ENCODE data around the gene WNT9A.

WNT9A gene

GRCh38 chr1:227954163-227954850 is 6.6 kb upstream of the WNT9A start:
- DNase-seq (ENCODE audit: low spot score), result no peak

GRCh38 chr1:227953022-227953412 is 5.3 kb upstream of the WNT9A start:
- no peak for DNase-seq (ENCODE audit: low spot score)

DNA sequence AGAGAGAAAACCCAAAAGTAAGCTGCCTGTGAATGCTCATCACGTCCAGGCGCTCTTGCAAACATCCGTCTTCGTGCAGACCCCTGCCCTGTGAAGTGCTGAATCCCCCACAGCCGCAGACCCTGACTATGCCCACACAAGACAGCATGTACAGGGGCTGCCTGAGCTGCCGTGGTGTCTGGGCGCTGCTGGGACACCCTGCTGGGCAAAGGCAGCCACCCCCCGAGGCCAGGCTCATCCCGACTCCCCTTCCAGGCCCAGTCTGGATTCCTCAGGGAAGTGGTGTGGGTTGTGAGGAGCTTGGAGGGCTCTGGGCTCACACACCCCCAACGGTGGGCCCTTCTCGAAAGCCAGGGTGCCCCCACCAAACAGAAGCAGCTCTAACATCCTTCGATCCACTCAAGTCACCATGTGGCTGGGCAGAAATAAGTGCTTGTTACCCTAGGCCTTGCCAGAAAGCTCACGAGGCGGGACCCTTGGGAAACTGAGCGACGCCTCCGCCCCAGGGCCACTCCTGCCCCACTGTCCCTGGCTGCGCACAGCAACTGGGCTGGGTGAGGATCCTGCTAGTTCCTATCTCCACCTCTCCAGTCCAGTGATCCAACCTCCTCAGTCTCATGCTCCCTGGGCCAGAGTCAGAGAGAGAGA is 4.8 kb upstream of the WNT9A start:
- no peak for DNase-seq (ENCODE audit: low spot score)

GRCh38 chr1:227951624-227952373 is 4.1 kb upstream of the WNT9A start:
- DNase-seq (ENCODE audit: low spot score), result no peak

- no peak for DNase-seq (ENCODE audit: low spot score)
Observed at GRCh38 chr1:227950735-227951346, 3.1 kb upstream of the WNT9A start.

- no peak for DNase-seq (ENCODE audit: low spot score)
Observed at GRCh38 chr1:227949954-227950734, 2.4 kb upstream of the WNT9A start.

- DNase-seq (ENCODE audit: low spot score), result no peak
Observed at GRCh38 chr1:227949341-227949921, 1.7 kb upstream of the WNT9A start.

- DNase-seq (ENCODE audit: low spot score), result no peak
Observed at GRCh38 chr1:227948493-227949260, 945 bp upstream of the WNT9A start.

- no peak for DNase-seq (ENCODE audit: low spot score)
Observed at GRCh38 chr1:227947386-227947675, 401 bp downstream of the WNT9A start.

- peak; percentile 86 for DNase-seq (ENCODE audit: low spot score)
Observed at GRCh38 chr1:227946624-227947385, 927 bp downstream of the WNT9A start.

DNA sequence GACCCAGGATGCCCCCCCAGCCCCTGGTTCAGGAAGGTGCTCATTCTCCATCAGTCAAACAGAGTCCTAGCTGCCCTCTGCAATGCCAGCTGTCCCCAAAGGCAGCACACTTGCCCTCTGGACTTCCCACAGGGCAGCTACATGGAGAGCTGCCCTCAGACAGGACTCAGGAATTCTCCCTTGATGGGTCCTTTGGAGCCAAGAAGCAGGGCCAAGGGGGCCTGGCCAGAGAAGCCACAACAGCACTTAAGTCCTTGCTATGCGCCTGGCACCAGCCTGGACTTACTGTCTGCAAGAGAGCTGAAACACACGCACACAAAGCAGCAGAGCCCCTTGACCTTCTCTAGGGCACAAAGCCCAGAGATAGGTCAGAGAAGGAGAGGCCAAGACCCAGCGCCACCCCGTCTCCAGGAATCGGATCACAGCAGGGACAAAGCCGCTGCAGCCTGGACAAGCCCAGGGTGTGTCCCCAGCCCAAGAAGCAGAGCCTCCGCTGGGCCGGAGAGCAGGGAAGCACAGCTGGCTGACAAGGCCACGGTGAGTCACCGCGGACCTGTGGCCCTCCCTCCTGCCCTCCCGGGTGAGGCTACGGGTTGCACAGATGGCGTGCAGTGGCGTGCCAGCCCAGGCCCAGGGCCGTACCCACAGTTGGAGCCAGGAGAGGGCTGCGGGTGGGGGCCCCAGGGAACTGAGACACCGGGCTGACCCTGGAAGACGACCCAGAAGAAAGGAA is 1.7 kb downstream of the WNT9A start:
- DNase-seq (ENCODE audit: low spot score), result peak; percentile 85

DNA sequence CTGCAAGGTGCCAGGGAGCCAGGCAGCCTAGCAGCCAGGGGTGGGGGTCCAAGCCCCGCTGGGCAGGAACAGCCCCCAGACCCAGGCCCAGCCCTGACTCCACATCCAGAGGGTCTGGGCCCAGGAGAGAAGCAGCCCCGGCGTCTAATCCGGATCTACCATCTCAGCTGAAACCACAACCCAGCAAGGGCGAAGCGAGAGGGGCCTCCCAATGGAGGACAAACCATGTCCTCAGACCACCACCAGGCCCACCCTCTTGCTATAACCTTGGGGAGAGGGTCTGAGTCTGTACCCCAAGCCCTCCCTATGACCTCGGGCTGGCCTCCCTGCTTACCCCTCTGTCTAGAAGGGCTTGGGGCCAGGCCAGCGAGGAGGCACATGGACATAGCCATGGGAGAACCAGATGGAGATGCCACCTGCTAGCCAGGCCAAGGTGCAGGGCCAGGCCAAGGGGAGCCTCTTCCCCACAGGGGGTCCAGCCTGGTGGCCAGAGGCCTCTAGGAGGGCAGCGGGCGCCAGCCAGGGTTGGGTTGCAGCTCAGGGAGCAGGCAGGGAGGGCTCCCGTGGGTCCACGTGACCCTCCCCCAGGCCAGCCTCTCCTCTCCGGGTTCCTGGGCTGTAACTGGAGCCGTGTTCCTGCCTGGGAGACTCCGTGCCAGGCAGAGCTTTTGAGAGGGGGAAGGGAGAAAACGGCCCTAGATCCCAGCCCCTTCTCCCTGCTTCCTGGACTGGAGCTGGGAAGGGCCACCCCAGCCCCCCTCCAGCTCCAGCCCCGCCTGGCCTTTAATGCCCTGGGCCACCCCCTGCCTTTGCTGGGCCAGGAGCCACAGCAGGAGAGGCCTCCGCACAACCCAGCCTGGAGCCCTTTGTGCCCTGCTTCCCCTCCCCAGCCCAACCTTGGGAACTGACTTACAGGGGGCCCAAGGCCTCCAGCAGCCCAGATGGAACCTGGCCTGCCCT is 2.5 kb downstream of the WNT9A start:
- no peak for DNase-seq (ENCODE audit: low spot score)

- DNase-seq (ENCODE audit: low spot score), result no peak
Observed at GRCh38 chr1:227944090-227944930, 3.4 kb downstream of the WNT9A start.

DNA sequence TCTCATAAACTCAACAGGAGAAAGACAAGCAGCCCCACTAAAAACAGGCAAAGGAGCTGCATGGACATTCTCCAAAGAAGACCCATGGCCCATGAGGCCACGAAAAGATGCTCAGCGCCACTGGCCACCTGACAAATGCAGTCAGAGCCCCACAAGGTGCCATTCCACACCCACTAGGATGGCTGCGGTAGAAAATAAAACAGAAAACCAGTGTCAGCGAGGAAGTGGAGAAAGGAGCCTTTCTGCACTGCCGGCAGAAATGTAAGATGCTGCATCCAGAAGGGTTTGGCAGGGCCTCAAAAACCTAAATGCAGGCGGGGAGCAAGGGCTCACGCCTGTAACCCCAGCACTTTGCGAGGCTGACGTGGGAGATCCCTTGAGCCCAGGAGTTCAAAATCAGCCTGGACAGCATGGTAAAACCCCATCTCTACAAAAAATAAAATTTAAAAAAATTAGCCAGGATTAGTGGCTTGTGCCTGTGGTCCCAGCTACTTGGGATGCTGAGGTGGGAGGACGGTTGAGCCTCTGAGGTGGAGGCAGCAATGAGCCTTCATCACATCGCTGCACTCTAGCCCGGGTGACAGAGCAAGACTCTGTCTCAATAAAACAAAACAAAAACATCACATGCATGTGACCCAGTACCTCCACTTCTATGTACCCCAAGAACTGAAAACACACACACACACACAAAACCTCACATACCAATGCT is 4.2 kb downstream of the WNT9A start:
- no peak for DNase-seq (ENCODE audit: low spot score)

GRCh38 chr1:227942716-227943261 is 4.9 kb downstream of the WNT9A start:
- no peak for DNase-seq (ENCODE audit: low spot score)

DNA sequence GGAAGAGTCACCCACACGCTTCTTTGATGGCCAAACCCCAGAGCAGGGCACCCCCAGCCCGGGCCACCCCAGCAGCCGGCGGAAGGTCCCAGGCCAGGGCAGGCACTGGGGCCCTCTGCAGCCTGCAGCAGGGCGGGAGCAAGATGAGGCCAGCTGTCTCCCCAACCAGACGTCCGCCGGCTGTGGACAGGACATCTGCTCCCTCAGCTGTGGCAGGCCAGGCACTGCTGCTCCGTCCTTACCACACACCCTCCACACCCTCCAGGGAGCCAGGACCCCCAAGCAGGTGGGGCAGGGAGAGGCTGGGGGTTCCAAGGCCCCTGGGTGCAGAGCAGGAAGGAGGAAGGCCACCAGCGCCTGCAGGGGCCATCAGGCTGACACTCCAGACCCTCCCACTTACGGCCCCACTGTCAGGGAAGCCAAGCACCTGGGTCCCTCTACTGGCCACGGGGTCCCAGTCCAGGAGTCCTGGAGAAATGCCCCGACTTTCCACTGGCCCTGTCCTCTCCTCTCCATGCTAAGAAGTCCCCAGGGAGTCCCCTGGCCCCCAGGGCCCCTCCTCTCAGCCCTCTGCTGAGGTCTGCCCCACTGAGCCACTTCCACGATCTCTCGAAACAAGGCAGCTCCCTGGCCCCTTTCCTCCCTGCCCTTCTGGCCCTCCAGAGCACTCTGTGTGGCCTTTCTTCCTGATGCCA is 5.6 kb downstream of the WNT9A start:
- no peak for DNase-seq (ENCODE audit: low spot score)
